Activated T-helper 1 cell treated with anti-CD3 and anti-CD28 coated beads, Interleukin-12 subunit alpha, Interleukin-12 subunit beta, Interleukin-2, Interleukin-4 antibody, amounts not matched to agents 30 ng/mL and 10 ng/mL and 1 ng/mL, durations not matched to agents 14 hours and 24 hours and 36 hours (primary cell): ENCODE results near the gene SCAF4. TPM values are rescaled to one million over a fixed set of nuclear protein-coding genes. Genes with fewer than 3 reads are reported as not detected.

ENCODE experiments used
- DNase-seq: peaks from one replicate; pipeline ENCODE4 v3.0.0; 2021; ENCODE audit warnings: low spot score
- H3K27ac Mint-ChIP-seq: one replicate; pipeline ENCODE4 v1.8.0; 2021; ENCODE audit warnings: mild to moderate bottlenecking, mixed read lengths
- H3K27me3 Mint-ChIP-seq: one replicate; pipeline ENCODE4 v1.8.0; 2022; ENCODE audit warnings: mild to moderate bottlenecking, moderate library complexity, mixed read lengths; ENCODE audit not compliant: insufficient read depth
- H3K36me3 Mint-ChIP-seq: one replicate; pipeline ENCODE4 v1.8.0; 2021; ENCODE audit warnings: low read depth, mixed read lengths
- H3K4me1 Mint-ChIP-seq: one replicate; pipeline ENCODE4 v1.8.0; 2021; ENCODE audit warnings: low read depth, mixed read lengths
- H3K4me3 Mint-ChIP-seq: one replicate; pipeline ENCODE4 v1.8.0; 2021; ENCODE audit warnings: mild to moderate bottlenecking, moderate library complexity, mixed read lengths
- H3K9me3 Mint-ChIP-seq: one replicate; pipeline ENCODE4 v1.8.0; 2021; ENCODE audit warnings: mixed read lengths
- intact Hi-C: fragments of 100-400 bp; cut with micrococcal nuclease; formaldehyde crosslinking; loops from one replicate; pipeline ENCODE4 v1.15.1; 2024
- total RNA-seq: library from RNA; stranded (reverse); gene quantifications from 2 replicates; pipeline ENCODE4 v1.2.3, GENCODE V29; 2022

The SCAF4 gene
- total RNA-seq, 1 donor from 2014 or later: 66.1 TPM

DNA sequence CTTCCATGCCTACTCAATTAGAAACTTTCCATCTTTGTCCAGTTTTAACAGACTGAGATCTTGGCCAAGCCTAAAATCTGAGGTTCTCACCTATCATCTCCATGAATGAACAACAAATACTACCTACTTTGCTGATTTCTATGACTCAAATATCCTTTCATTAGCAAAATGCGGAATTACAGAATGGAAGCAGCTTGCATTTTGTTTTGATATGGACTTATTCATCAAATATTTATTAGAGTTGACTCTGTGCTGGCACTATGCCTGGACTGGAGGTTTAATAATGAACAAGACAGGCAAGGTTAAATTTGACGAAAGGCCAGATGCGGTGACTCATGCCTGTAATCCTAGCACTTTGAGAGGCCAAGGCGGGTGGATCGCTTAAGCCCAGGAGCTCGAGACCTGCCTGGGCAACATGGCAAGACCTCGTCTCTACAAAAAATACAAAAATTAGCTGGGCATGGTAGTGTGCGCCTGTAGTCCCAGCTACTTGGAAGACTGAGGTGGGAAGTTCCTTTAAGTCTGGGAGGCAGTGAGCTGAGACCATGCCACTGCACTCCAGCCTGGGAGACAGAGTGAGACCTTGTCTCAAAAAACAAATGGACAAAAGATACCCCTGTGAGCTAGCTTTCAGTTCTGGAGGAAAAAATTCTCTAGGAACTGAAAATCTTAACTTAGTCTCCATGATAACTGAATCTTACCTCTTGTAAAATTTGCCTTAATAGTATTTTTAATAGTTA lies 101.8 kb downstream of the SCAF4 start:
- H3K36me3 Mint-ChIP-seq: no peaks in the 10 kb centered on the region
- DNase-seq: no peak
- H3K27me3 Mint-ChIP-seq: peaks cover 6% of the 10 kb centered on the region
- no peaks in the 10 kb centered on the region for H3K9me3 Mint-ChIP-seq
- no peaks in the 10 kb centered on the region for H3K4me1 Mint-ChIP-seq
- no peak overlapping the region for H3K4me3 Mint-ChIP-seq
- H3K27ac Mint-ChIP-seq: no peak overlapping the region
- intact Hi-C loops: no loop called here

DNA sequence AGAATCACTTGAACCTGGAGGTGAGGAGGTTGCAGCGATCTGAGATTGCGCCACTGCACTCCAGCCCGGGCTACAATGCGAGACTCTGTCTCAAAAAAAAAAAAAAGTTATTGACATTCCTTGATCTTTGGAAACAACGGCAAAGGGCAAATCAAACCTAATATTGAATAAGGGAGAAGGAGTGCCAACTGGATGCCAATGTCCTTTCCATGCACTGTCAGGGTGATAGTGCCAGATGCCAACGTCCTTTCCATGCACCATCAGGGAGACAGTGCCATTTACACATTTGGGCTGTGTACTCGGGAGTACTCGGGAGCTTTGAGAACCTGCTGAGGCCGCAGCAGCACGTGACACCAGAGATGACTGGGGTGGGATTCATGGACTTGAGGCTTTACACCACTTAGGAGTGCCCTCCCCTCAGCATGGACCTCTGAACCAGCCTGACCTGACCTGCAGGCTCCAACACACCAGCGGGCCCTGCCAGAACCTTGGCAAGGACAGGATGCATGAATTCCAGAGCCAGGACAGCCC lies 106.9 kb downstream of the SCAF4 start:
- Mint-ChIP-seq H3K27me3 (peaks cover 3% of the 10 kb centered on the region), H3K9me3 (no peaks in the 10 kb centered on the region), H3K4me1 (peaks cover 8% of the 10 kb centered on the region), H3K36me3 (no peaks in the 10 kb centered on the region), H3K4me3 (no peak overlapping the region), H3K27ac (no peak overlapping the region)
- intact Hi-C loops: no loop called here
- no peak for DNase-seq

DNA sequence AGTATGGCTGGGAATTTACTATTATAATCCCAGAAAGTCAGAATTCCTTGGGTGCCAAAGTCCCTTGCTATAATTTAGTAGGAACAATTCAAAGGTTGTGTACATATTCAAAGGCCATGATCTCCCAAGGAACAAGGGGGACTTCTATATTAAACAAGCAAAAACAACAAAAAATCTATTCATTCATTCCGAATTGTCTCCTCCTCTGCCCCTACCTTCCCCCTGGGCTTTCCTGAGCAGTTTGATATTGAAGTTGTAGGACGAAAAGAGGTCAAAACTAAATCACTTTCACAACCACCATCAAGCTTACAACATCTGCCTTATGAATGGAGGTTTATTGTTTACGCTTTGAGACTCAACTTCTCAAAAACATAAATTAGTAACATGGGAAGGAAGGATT lies 107.7 kb downstream of the SCAF4 start:
- Mint-ChIP-seq H3K27me3 (peaks cover 3% of the 10 kb centered on the region), H3K9me3 (no peaks in the 10 kb centered on the region), H3K4me1 (peaks cover 9% of the 10 kb centered on the region), H3K36me3 (no peaks in the 10 kb centered on the region), H3K27ac (no peak overlapping the region), H3K4me3 (no peak overlapping the region)
- DNase-seq: no peak
- intact Hi-C loops: no loop called here

DNA sequence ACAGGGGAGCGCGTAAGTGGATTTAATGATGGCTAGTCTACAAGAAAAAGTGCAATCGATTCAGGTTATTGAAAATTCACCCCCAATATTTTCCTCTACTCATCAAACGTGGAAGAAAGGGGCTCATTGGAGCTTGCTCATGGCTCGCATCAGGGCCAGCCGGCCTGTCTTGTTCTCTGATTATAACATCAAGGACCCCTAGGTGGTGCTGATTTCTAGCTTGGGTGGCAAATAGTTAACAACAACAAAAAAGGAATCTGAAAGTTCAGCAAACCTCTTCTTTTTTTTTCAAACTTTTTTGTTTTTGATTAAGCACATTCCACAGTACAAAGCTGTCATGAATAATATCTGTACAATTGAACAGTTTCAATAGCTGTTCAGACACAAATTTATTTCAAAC lies 108.3 kb downstream of the SCAF4 start:
- Mint-ChIP-seq H3K27me3 (peaks cover 3% of the 10 kb centered on the region), H3K4me3 (no peak overlapping the region), H3K4me1 (peaks cover 14% of the 10 kb centered on the region), H3K9me3 (no peaks in the 10 kb centered on the region), H3K36me3 (no peaks in the 10 kb centered on the region), H3K27ac (no peak overlapping the region)
- DNase-seq: no peak
- intact Hi-C loops: no loop called here

DNA sequence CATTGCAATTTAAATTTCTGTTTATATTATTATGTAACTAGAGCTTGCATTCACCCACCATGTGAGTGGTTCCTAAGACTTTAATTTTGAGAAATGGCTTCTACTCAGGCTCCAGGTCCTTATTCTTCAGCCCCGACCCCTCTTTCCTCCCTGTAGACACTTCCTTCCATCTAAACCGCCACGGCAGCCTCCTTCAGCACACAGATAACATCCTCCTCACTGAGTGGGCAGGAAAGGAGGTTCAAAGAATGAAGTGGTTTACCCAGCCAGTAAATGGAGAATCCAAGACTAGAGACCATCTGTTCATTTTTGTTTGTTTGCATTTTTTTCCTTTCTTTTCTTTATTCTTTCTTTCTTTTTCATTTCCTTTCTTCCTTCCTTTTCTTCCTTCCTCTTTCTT lies 109.5 kb downstream of the SCAF4 start:
- DNase-seq: no peak
- no peak overlapping the region for H3K4me3 Mint-ChIP-seq
- H3K36me3 Mint-ChIP-seq: no peaks in the 10 kb centered on the region
- H3K27ac Mint-ChIP-seq: no peak overlapping the region
- peaks cover 15% of the 10 kb centered on the region for H3K4me1 Mint-ChIP-seq
- H3K27me3 Mint-ChIP-seq: peaks cover 3% of the 10 kb centered on the region
- intact Hi-C loops: no loop called here
- no peaks in the 10 kb centered on the region for H3K9me3 Mint-ChIP-seq

Other genes starting within 250 kb of the SCAF4 start
- 346 and 354 TPM in 2 replicates for gene SOD1, start 72.4 kb downstream of the SCAF4 start, total RNA-seq
- 0.29 TPM in 1 of 2 replicates, not detected in the other for gene HUNK, start 140.9 kb upstream of the SCAF4 start, total RNA-seq